GM12878 (cell line): ENCODE results near the gene NFIX. TPM values are rescaled to one million over a fixed set of nuclear protein-coding genes. Genes with fewer than 3 reads are reported as not detected.
A peak's percentile ranks its signal among the peaks of the same experiment; 100 is the strongest.

ENCODE experiments used
- ATAC-seq: fragments of 200-7000 bp; cut with Tn5 transposase; 3 replicates; pipeline ENCODE4 v1.9.1; 2020; ENCODE audit warnings: mild to moderate bottlenecking, moderate library complexity
- BruUV-seq: library from RNA; stranded (reverse); fragments of 400-500 nt; replicated peaks from 2 replicates; lab custom pipeline; 2021; lab: Mats Ljungman, UMichigan
- CTCF ChIA-PET: fragments of 300-600 bp; sonication (Branson Sonifier 250); formaldehyde crosslinking; extraction: SDS; loops from one replicate; lab custom pipeline; 2021; ENCODE audit warnings: inconsistent platforms; lab: Yijun Ruan, JAX
- POLR2A ChIA-PET: fragments of 350-600 bp; formaldehyde crosslinking; extraction: SDS; loops from one replicate; lab custom pipeline; 2021; ENCODE audit warnings: inconsistent platforms; lab: Charles Lee
- RAD21 ChIA-PET: fragments of 300-600 bp; sonication (Branson Sonifier 250); formaldehyde crosslinking; loops from one replicate; lab custom pipeline; 2023; ENCODE audit warnings: antibody characterized with exemption; ENCODE audit not compliant: unreplicated experiment; lab: Charles Lee
- SMC1A ChIA-PET: fragments of 300-600 bp; sonication (Branson Sonifier 250); formaldehyde crosslinking; loops from one replicate; lab custom pipeline; 2023; ENCODE audit not compliant: unreplicated experiment, uncharacterized antibody; lab: Charles Lee
- DNase-seq: peaks from one replicate; pipeline ENCODE4 v3.0.0-alpha.2; 2011; ENCODE audit warnings: low read depth, low spot score
- FAIRE-seq: peaks from 3 replicates; lab custom pipeline; 2011; peaks lifted over from hg19 to GRCh38; lab: Jason Lieb, UNC
- H2AFZ ChIP-seq: 2 replicates; pipeline ENCODE4 v1.6.0; 2011; ENCODE audit warnings: low read depth, low read length, control low read depth; ENCODE audit not compliant: control insufficient read depth
- H3K27ac ChIP-seq: 2 replicates; pipeline ENCODE4 v1.5.1; 2011; ENCODE audit warnings: control low read depth; ENCODE audit not compliant: control insufficient read depth, insufficient read depth
- H3K27me3 ChIP-seq, 2 experiments: replicated peaks in 1 of 2; 2 replicates each; pipeline versions ENCODE4 v1.6.0 to v1.6.1; 2011; ENCODE audit warnings: low read length in 1 of 2; ENCODE audit not compliant: control insufficient read depth in 2 of 2, insufficient read depth in 2 of 2
- H3K36me3 ChIP-seq, 2 experiments: 2 replicates each; pipeline ENCODE4 v1.5.1; 2011; ENCODE audit warnings: low read length in 1 of 2; ENCODE audit not compliant: control insufficient read depth in 2 of 2, insufficient read depth in 2 of 2
- H3K4me1 ChIP-seq: 2 replicates; pipeline ENCODE4 v1.6.1; 2011; ENCODE audit warnings: mild to moderate bottlenecking, low read length, moderate library complexity, mixed read lengths; ENCODE audit not compliant: control insufficient read depth, insufficient read depth
- H3K4me2 ChIP-seq: 2 replicates; pipeline ENCODE4 v1.6.0; 2011; ENCODE audit warnings: control low read depth; ENCODE audit not compliant: control insufficient read depth, insufficient read depth
- H3K4me3 ChIP-seq: fragments of 200-600 bp; sonication (generic); 2 replicates; pipeline ENCODE4 v1.5.1; 2016
- H3K79me2 ChIP-seq: 2 replicates; pipeline ENCODE4 v1.6.0; 2011; ENCODE audit warnings: low read length; ENCODE audit not compliant: control insufficient read depth, insufficient read depth
- H3K9ac ChIP-seq: 2 replicates; pipeline ENCODE4 v1.8.0; 2011; ENCODE audit warnings: low read length, control low read depth, mixed read lengths; ENCODE audit not compliant: control insufficient read depth, insufficient read depth
- H3K9me3 ChIP-seq: replicated peaks from 3 replicates; pipeline ENCODE4 v1.5.1; 2011; ENCODE audit warnings: mild to moderate bottlenecking, low read length; ENCODE audit not compliant: control insufficient read depth, insufficient read depth
- H4K20me1 ChIP-seq: 2 replicates; pipeline ENCODE4 v1.6.0; 2011; ENCODE audit not compliant: control insufficient read depth, insufficient read depth
- FOXM1 ChIP-seq: IDR thresholded peaks from 2 replicates; pipeline ENCODE4 v1.6.1; 2012; ENCODE audit warnings: low read depth, mild to moderate bottlenecking, inconsistent platforms, low read length, moderate library complexity
- RELA ChIP-seq: fragments of 450-650 bp; IDR thresholded peaks from 2 replicates; pipeline ENCODE4 v1.8.0; 2014; ENCODE audit warnings: borderline replicate concordance; ENCODE audit not compliant: partially characterized antibody
- SMAD1 ChIP-seq: fragments of 450-650 bp; IDR thresholded peaks from 2 replicates; pipeline ENCODE4 v1.6.1; 2018; ENCODE audit warnings: mild to moderate bottlenecking, low read depth; ENCODE audit not compliant: partially characterized antibody
- ZNF622 ChIP-seq: fragments of 450-650 bp; IDR thresholded peaks from 2 replicates; pipeline ENCODE4 v1.6.1; 2017; ENCODE audit warnings: mild to moderate bottlenecking, inconsistent platforms
- WGBS: methylation state at CpG from one replicate; pipeline ENCODE4 v1.1.6; 2016; ENCODE audit warnings: low lambda C conversion rate; ENCODE audit not compliant: insufficient replicate concordance, insufficient coverage; ENCODE audit errors: missing lambda C conversion rate; 5-methylcytosine and 5-hydroxymethylcytosine counted together
- in situ Hi-C: fragments of 300-500 bp; cut with MboI; formaldehyde crosslinking; loops from 9 replicates; pipeline ENCODE4 v1.14.3; 2018; ENCODE audit warnings: mixed read lengths
- intact Hi-C: fragments of 100-400 bp; cut with micrococcal nuclease; formaldehyde crosslinking; loops from one replicate; pipeline ENCODE4 v1.14.2; 2022; ENCODE audit not compliant: unreplicated experiment
- polyA plus RNA-seq, 11 experiments: library from polyadenylated mRNA; depleted of rRNA in 4 of 11; unstranded in 6 of 11; stranded (reverse) in 5 of 11; fragments of >200 nt; fragmentation: Nextera tagmentation in 4 of 11; fragmentation: Illumina TruSeq in 1 of 11; extraction: Ambion mirVana in 4 of 11; extraction: Trizol in 1 of 11; gene quantifications; 1 replicate in 1 of 11; 2 replicates in 10 of 11; pipeline versions ENCODE4 v1.2.1 to v1.2.3, GENCODE V29; 2011 to 2016; ENCODE audit warnings: inconsistent platforms in 2 of 11, missing spikeins in 2 of 11, low read depth in 1 of 11
- total RNA-seq, 4 experiments: library from RNA; depleted of rRNA in 3 of 4; stranded (reverse); fragments of >200 nt in 3 of 4; fragmentation: Illumina TruSeq in 1 of 4; extraction: Trizol in 1 of 4; gene quantifications; 2 replicates each; pipeline versions ENCODE4 v1.2.1 to v1.2.3, GENCODE V29; 2013 to 2021
- TF ChIP-seq, protein P1 (sequence below): IDR thresholded peaks from 2 replicates; pipeline ENCODE4 v1.6.1; 2011; ENCODE audit warnings: low read depth, mild to moderate bottlenecking, low read length, moderate library complexity, borderline replicate concordance; ENCODE audit errors: extremely low read depth
- TF ChIP-seq, protein P2 (sequence below): IDR thresholded peaks from 2 replicates; pipeline ENCODE4 v1.6.1; 2011; ENCODE audit warnings: borderline replicate concordance, low read depth, mild to moderate bottlenecking, moderate library complexity, low read length; ENCODE audit not compliant: insufficient read depth, poor library complexity, severe bottlenecking
- TF ChIP-seq, protein P3 (sequence below): fragments of 150-350 bp; IDR thresholded peaks from 2 replicates; pipeline ENCODE4 v1.6.1; 2014; ENCODE audit warnings: mild to moderate bottlenecking, low read depth, low read length

The NFIX gene
- total and polyA plus RNA-seq, 10 of the 15 experiments (the other 5 are each of a cell fraction or from before 2014, with no cell fraction given) = 0.02 to 2.2 (median 0.28) TPM

DNA sequence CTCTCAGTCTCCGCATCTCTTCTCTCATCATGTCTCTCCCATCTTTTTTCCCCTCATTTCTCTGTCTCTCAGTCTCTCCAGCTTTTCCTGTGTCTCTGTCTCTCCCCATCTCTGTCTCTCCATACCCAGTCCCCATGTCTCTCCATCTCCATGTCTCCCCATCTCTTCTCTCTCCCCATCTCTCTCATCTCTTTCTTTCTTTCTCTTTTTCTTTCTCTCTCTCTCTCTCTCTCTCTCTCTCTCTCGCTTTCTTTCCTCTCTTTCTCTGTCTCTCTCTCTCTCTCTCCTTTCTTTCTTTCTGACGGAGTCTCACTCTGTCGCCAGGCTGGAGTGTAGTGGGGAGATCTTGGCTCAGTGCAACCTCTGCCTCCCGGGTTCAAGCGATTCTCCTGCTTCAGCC, 12.6 kb upstream of the NFIX start (continued):
- TF ChIP-seq, protein P1, sequence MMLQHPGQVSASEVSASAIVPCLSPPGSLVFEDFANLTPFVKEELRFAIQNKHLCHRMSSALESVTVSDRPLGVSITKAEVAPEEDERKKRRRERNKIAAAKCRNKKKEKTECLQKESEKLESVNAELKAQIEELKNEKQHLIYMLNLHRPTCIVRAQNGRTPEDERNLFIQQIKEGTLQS = no peak
- TF ChIP-seq ZNF622 (no peak), FOXM1 (no peak)

DNA sequence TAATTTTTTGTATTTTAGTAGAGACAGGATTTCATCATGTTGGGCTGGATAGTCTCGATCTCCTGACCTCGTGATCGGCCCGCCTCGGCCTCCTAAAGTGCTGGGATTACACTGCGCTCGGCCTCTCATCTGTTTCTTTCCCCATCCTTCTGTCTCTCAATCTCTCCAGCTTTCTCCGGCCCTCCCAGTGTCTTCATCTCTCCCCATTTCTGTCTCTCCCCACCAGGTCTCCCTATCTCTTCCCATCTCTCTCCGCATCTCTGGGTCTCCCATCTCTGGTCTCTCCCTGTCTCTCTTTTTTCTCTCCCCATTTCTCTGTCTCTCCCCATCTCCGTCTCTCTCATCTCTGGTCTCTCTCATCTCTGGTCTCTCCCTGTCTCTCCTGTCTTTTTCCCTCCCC, 12.2 kb upstream of the NFIX start:
- in situ Hi-C loops = no loop called here
- H3K27ac ChIP-seq = no peak overlapping the region

More for the DNA sequence above, 12.2 kb upstream of the NFIX start:
- intact Hi-C loops = no loop called here
- ATAC-seq (no peak), DNase-seq (no peak), FAIRE-seq (no peak)
- Histone ChIP-seq H3K9ac (no peak overlapping the region), H3K4me1 (no peaks in the 10 kb centered on the region; the same call in 1 of the 2 replicates), H3K36me3 (no peaks in the 10 kb centered on the region), H3K4me3 (0 out of 2 replicates have a peak overlapping the region, but pooled peaks have one; percentile 16), H3K4me2 (peak overlapping the region; percentile 33; the same call in 1 of the 2 replicates), H3K27me3 (peaks cover 0 to 3% of the 10 kb centered on the region in 2 experiments; a peak in 1 of 4 replicates), H4K20me1 (no peaks in the 10 kb centered on the region), H2AFZ (no peak overlapping the region), H3K9me3 (no peaks in the 10 kb centered on the region), H3K79me2 (no peaks in the 10 kb centered on the region)
- ChIA-PET RAD21 (no interaction called here), SMC1A (no interaction called here), POLR2A (no interaction called here), CTCF (interaction anchor here (0.5 to 13.5 kb wide), 7 partner anchors 18 to 360 kb away, joined by 3 to 247 read pairs (median 6); no protein-coding TSS in a partner anchor)
- no TSS peak for BruUV-seq
- TF ChIP-seq SMAD1 = no peak
- TF ChIP-seq RELA = no peak
- TF ChIP-seq, protein P2, sequence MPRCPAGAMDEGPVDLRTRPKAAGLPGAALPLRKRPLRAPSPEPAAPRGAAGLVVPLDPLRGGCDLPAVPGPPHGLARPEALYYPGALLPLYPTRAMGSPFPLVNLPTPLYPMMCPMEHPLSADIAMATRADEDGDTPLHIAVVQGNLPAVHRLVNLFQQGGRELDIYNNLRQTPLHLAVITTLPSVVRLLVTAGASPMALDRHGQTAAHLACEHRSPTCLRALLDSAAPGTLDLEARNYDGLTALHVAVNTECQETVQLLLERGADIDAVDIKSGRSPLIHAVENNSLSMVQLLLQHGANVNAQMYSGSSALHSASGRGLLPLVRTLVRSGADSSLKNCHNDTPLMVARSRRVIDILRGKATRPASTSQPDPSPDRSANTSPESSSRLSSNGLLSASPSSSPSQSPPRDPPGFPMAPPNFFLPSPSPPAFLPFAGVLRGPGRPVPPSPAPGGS = no peak
- TF ChIP-seq, protein P3, sequence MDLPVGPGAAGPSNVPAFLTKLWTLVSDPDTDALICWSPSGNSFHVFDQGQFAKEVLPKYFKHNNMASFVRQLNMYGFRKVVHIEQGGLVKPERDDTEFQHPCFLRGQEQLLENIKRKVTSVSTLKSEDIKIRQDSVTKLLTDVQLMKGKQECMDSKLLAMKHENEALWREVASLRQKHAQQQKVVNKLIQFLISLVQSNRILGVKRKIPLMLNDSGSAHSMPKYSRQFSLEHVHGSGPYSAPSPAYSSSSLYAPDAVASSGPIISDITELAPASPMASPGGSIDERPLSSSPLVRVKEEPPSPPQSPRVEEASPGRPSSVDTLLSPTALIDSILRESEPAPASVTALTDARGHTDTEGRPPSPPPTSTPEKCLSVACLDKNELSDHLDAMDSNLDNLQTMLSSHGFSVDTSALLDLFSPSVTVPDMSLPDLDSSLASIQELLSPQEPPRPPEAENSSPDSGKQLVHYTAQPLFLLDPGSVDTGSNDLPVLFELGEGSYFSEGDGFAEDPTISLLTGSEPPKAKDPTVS = no peak
- TF ChIP-seq, protein P1 = no peak
- 38% methylated on average over 10 of the region's 10 CpGs for WGBS
